HUES64 (cell line): Measurements from ENCODE around the gene SESN1.
"Not testable (repeated sequence)": the region's sequence is repeated elsewhere in the genome, so short reads cannot be mapped to it uniquely, and the experiment has no call there.

ENCODE experiments used
- H3K27ac ChIP-seq: 2 replicates; pipeline ENCODE4 v1.7.0; 2013; ENCODE audit warnings: low read depth, low read length, inconsistent platforms
- H3K27me3 ChIP-seq: 2 replicates; pipeline ENCODE4 v1.6.1; 2013; ENCODE audit warnings: mild to moderate bottlenecking, low read length; ENCODE audit not compliant: insufficient read depth
- H3K36me3 ChIP-seq: 2 replicates; pipeline ENCODE4 v1.6.1; 2013; ENCODE audit warnings: mild to moderate bottlenecking, low read length; ENCODE audit not compliant: insufficient read depth
- H3K4me1 ChIP-seq: 2 replicates; pipeline ENCODE4 v1.6.1; 2013; ENCODE audit warnings: mild to moderate bottlenecking, low read length, moderate library complexity; ENCODE audit not compliant: insufficient read depth
- H3K4me3 ChIP-seq: 2 replicates; pipeline ENCODE4 v1.5.1; 2013; ENCODE audit warnings: mild to moderate bottlenecking, low read length, moderate library complexity
- H3K9ac ChIP-seq: 2 replicates; pipeline ENCODE4 v1.6.1; 2013; ENCODE audit warnings: mild to moderate bottlenecking, low read depth, low read length
- H3K9me3 ChIP-seq: 2 replicates; pipeline ENCODE4 v1.6.1; 2013; ENCODE audit warnings: low read depth, low read length; ENCODE audit not compliant: insufficient read depth
- WGBS: fragments of 150-250, 120-280 bp; methylation state at CpG from one replicate; pipeline ENCODE4 v1.1.7; 2013; ENCODE audit warnings: missing lambda C conversion rate; 5-methylcytosine and 5-hydroxymethylcytosine counted together

SESN1 gene

GRCh38 chr6:108978638-108979037 lies 116.0 kb downstream of the SESN1 start:
- not testable (repeated sequence) for H3K4me1 ChIP-seq, H3K36me3 ChIP-seq, H3K9me3 ChIP-seq, H3K9ac ChIP-seq, H3K27ac ChIP-seq, H3K27me3 ChIP-seq, H3K4me3 ChIP-seq
- 91% methylated on average over 1 of the region's 1 CpG for WGBS

GRCh38 chr6:108974201-108974600 lies 120.4 kb downstream of the SESN1 start:
- Histone ChIP-seq H3K4me1 (no peaks in the 10 kb centered on the region), H3K36me3 (no peaks in the 10 kb centered on the region), H3K9ac (no peak overlapping the region), H3K27ac (no peak overlapping the region), H3K4me3 (no peak overlapping the region), H3K9me3 (no peaks in the 10 kb centered on the region), H3K27me3 (no peaks in the 10 kb centered on the region)
- 100% methylated on average over 1 of the region's 1 CpG for WGBS

- H3K4me3 ChIP-seq: no peak overlapping the region
- peaks cover 13% of the 10 kb centered on the region for H3K4me1 ChIP-seq
- no peaks in the 10 kb centered on the region for H3K27me3 ChIP-seq
- 90% methylated on average over 2 of the region's 2 CpGs for WGBS
- no peak overlapping the region for H3K27ac ChIP-seq
- no peak overlapping the region for H3K9ac ChIP-seq
- no peaks in the 10 kb centered on the region for H3K36me3 ChIP-seq
- no peaks in the 10 kb centered on the region for H3K9me3 ChIP-seq
Observed at GRCh38 chr6:108969776-108970175, 124.9 kb downstream of the SESN1 start.

GRCh38 chr6:108968325-108969316 lies 126.0 kb downstream of the SESN1 start:
- WGBS: 81% methylated on average over 13 of the region's 14 CpGs
- Histone ChIP-seq H3K9ac (no peak overlapping the region), H3K27me3 (no peaks in the 10 kb centered on the region), H3K27ac (no peak overlapping the region), H3K4me3 (no peak overlapping the region), H3K9me3 (no peaks in the 10 kb centered on the region), H3K4me1 (peaks cover 13% of the 10 kb centered on the region), H3K36me3 (no peaks in the 10 kb centered on the region)

GRCh38 chr6:108966855-108967755 lies 127.5 kb downstream of the SESN1 start:
- no peak overlapping the region for H3K27ac ChIP-seq
- H3K36me3 ChIP-seq: no peaks in the 10 kb centered on the region
- no peaks in the 10 kb centered on the region for H3K27me3 ChIP-seq
- no peak overlapping the region for H3K9ac ChIP-seq
- H3K4me1 ChIP-seq: peaks cover 13% of the 10 kb centered on the region
- H3K9me3 ChIP-seq: no peaks in the 10 kb centered on the region
- H3K4me3 ChIP-seq: no peak overlapping the region
- WGBS: 66% methylated on average over 11 of the region's 12 CpGs

- no peak overlapping the region for H3K9ac ChIP-seq
Observed at GRCh38 chr6:108966251-108966650, 128.4 kb downstream of the SESN1 start.

GRCh38 chr6:108961985-108962384 lies 132.7 kb downstream of the SESN1 start:
- Histone ChIP-seq H3K27ac (no peak overlapping the region), H3K36me3 (no peaks in the 10 kb centered on the region)
- WGBS: 94% methylated on average over 6 of the region's 6 CpGs

More at GRCh38 chr6:108966251-108966650, 128.4 kb downstream of the SESN1 start:
- no peak overlapping the region for H3K27ac ChIP-seq
- no peaks in the 10 kb centered on the region for H3K9me3 ChIP-seq
- WGBS: 93% methylated on average over 5 of the region's 5 CpGs
- no peaks in the 10 kb centered on the region for H3K27me3 ChIP-seq
- no peaks in the 10 kb centered on the region for H3K36me3 ChIP-seq
- H3K4me1 ChIP-seq: peaks cover 13% of the 10 kb centered on the region
- no peak overlapping the region for H3K4me3 ChIP-seq

GRCh38 chr6:108961077-108961476 lies 133.6 kb downstream of the SESN1 start:
- Histone ChIP-seq H3K27me3 (no peaks in the 10 kb centered on the region), H3K27ac (no peak overlapping the region), H3K9me3 (no peaks in the 10 kb centered on the region), H3K36me3 (no peaks in the 10 kb centered on the region), H3K4me1 (0 out of 2 replicates have a peak, but pooled peaks cover 2% of the 10 kb centered on the region), H3K4me3 (no peak overlapping the region), H3K9ac (no peak overlapping the region)
- 93% methylated on average over 14 of the region's 14 CpGs for WGBS

More at GRCh38 chr6:108961985-108962384, 132.7 kb downstream of the SESN1 start:
- H3K4me3 ChIP-seq: no peak overlapping the region
- no peaks in the 10 kb centered on the region for H3K27me3 ChIP-seq
- H3K4me1 ChIP-seq: peaks cover 10% of the 10 kb centered on the region; the same call in 1 of the 2 replicates
- H3K9ac ChIP-seq: no peak overlapping the region
- H3K9me3 ChIP-seq: no peaks in the 10 kb centered on the region

GRCh38 chr6:108960601-108961000 lies 134.0 kb downstream of the SESN1 start:
- WGBS: 92% methylated on average over 7 of the region's 7 CpGs

GRCh38 chr6:108959972-108960582 lies 134.6 kb downstream of the SESN1 start:
- Histone ChIP-seq H3K4me3 (no peak overlapping the region), H3K9me3 (no peaks in the 10 kb centered on the region), H3K36me3 (no peaks in the 10 kb centered on the region), H3K4me1 (no peaks in the 10 kb centered on the region), H3K9ac (no peak overlapping the region), H3K27ac (no peak overlapping the region), H3K27me3 (no peaks in the 10 kb centered on the region)
- WGBS: 94% methylated on average over 10 of the region's 10 CpGs

More at GRCh38 chr6:108960601-108961000, 134.0 kb downstream of the SESN1 start:
- Histone ChIP-seq H3K36me3 (no peaks in the 10 kb centered on the region), H3K9ac (no peak overlapping the region), H3K4me3 (no peak overlapping the region), H3K27me3 (no peaks in the 10 kb centered on the region), H3K9me3 (no peaks in the 10 kb centered on the region), H3K4me1 (no peaks in the 10 kb centered on the region), H3K27ac (no peak overlapping the region)
